SK-N-SH (cell line): ENCODE data around the gene HEMK1. TPM values are rescaled to one million over a fixed set of nuclear protein-coding genes. Genes with fewer than 3 reads are reported as not detected.

ENCODE experiments used
- CTCF ChIA-PET: fragments of 300-600, 350-600 bp; formaldehyde crosslinking; extraction: SDS; loops from one replicate; lab custom pipeline; 2021; lab: Yijun Ruan, JAX
- POLR2A ChIA-PET: fragments of 350-600 bp; sonication (Branson Sonifier 250); formaldehyde crosslinking; extraction: SDS; loops from one replicate; lab custom pipeline; 2020; ENCODE audit warnings: antibody characterized with exemption, inconsistent platforms; lab: Yijun Ruan, JAX
- DNase-seq: peaks from one replicate; pipeline ENCODE4 v3.0.0; 2012
- H2AFZ ChIP-seq: fragments of 200-600 bp; sonication (generic); 2 replicates; pipeline ENCODE4 v1.8.1; 2016; ENCODE audit warnings: antibody characterized with exemption, mild to moderate bottlenecking, low read depth
- H3F3A ChIP-seq: fragments of 200-600 bp; sonication (generic); replicated peaks from 2 replicates; pipeline ENCODE3; 2016; ENCODE audit warnings: antibody characterized with exemption, mild to moderate bottlenecking; ENCODE audit not compliant: insufficient read depth
- H3K27ac ChIP-seq, 2 experiments: fragments of 200-500 bp in 1 of 2; fragments of 200-600 bp in 1 of 2; sonication (Bioruptor generic) in 1 of 2; sonication (generic), shearing (Covaris generic) in 1 of 2; 2 replicates each; pipeline versions ENCODE4 v1.5.1 to v1.6.1; 2014 to 2016; ENCODE audit warnings: low read depth in 2 of 2, inconsistent platforms in 1 of 2, low read length in 1 of 2, mild to moderate bottlenecking in 1 of 2, mixed read lengths in 1 of 2
- H3K27me3 ChIP-seq: fragments of 200-600 bp; sonication (generic), shearing (Covaris generic); 2 replicates; pipeline ENCODE4 v1.6.1; 2016; ENCODE audit warnings: mixed run types; ENCODE audit not compliant: insufficient read depth
- H3K36me3 ChIP-seq, 2 experiments: fragments of 200-500 bp in 1 of 2; fragments of 200-600 bp in 1 of 2; sonication (Bioruptor generic) in 1 of 2; sonication (generic) in 1 of 2; replicated peaks in 1 of 2; 2 replicates each; pipeline versions ENCODE3 to v1.5.1; 2014 to 2016; ENCODE audit warnings: low read length in 1 of 2, mild to moderate bottlenecking in 1 of 2; ENCODE audit not compliant: insufficient read depth in 2 of 2, control insufficient read depth in 1 of 2
- H3K4me1 ChIP-seq, 2 experiments: fragments of 200-500 bp in 1 of 2; fragments of 200-600 bp in 1 of 2; sonication (Bioruptor generic) in 1 of 2; sonication (generic), shearing (Covaris generic) in 1 of 2; 2 replicates each; pipeline versions ENCODE4 v1.5.1 to v1.6.1; 2014 to 2016; ENCODE audit warnings: low read depth in 1 of 2, low read length in 1 of 2, mixed run types in 1 of 2; ENCODE audit not compliant: insufficient read depth in 2 of 2, control insufficient read depth in 1 of 2
- H3K4me2 ChIP-seq: fragments of 200-600 bp; sonication (generic), shearing (Covaris generic); 2 replicates; pipeline ENCODE4 v1.6.1; 2017; ENCODE audit warnings: mixed run types
- H3K4me3 ChIP-seq, 2 experiments: fragments of 200-500 bp in 1 of 2; fragments of 200-600 bp in 1 of 2; sonication (Bioruptor generic) in 1 of 2; sonication (generic), shearing (Covaris generic) in 1 of 2; 2 replicates each; pipeline versions ENCODE4 v1.5.1 to v1.8.1; 2014 to 2016; ENCODE audit warnings: low read depth in 2 of 2, inconsistent platforms in 1 of 2, low read length in 1 of 2, mild to moderate bottlenecking in 1 of 2, mixed read lengths in 1 of 2, moderate library complexity in 1 of 2
- H3K79me2 ChIP-seq: fragments of 200-600 bp; sonication (generic); 2 replicates; pipeline ENCODE4 v1.8.1; 2017; ENCODE audit warnings: mild to moderate bottlenecking; ENCODE audit not compliant: insufficient read depth
- H3K9ac ChIP-seq: fragments of 200-600 bp; sonication (generic); 2 replicates; pipeline ENCODE4 v1.6.1; 2017; ENCODE audit warnings: mixed run types
- H3K9me2 ChIP-seq: fragments of 200-600 bp; sonication (generic); 2 replicates; pipeline ENCODE4 v1.6.1; 2017; ENCODE audit warnings: mixed run types
- H3K9me3 ChIP-seq: fragments of 200-600 bp; sonication (generic); 2 replicates; pipeline ENCODE4 v1.6.1; 2017; ENCODE audit warnings: mixed run types, mild to moderate bottlenecking, moderate library complexity
- H4K20me1 ChIP-seq: fragments of 200-600 bp; sonication (generic); 2 replicates; pipeline ENCODE4 v1.6.1; 2017; ENCODE audit warnings: mild to moderate bottlenecking, mixed run types; ENCODE audit not compliant: insufficient read depth
- CHD2 ChIP-seq: fragments of 150-350 bp; IDR thresholded peaks from 2 replicates; pipeline ENCODE4 v1.6.1; 2018; ENCODE audit warnings: low read length; ENCODE audit not compliant: partially characterized antibody
- CTCF ChIP-seq: fragments of 200-600 bp; sonication (generic); IDR thresholded peaks from 2 replicates; pipeline ENCODE4 v1.6.1; 2017; ENCODE audit warnings: antibody characterized with exemption, mild to moderate bottlenecking, moderate library complexity
- EZH2phosphoT487 ChIP-seq: fragments of 200-600 bp; sonication (generic); IDR thresholded peaks from 2 replicates; pipeline ENCODE4 v1.6.1; 2017; ENCODE audit warnings: low read depth, mixed run types, mild to moderate bottlenecking, antibody characterized with exemption, moderate library complexity, borderline replicate concordance
- FOXJ3 ChIP-seq: sonication (generic); formaldehyde crosslinking; IDR thresholded peaks from 2 replicates; pipeline ENCODE4 v1.5.1; 2020; ENCODE audit warnings: mild to moderate bottlenecking, missing genetic modification reagents
- FOXM1 ChIP-seq: IDR thresholded peaks from 2 replicates; pipeline ENCODE4 v1.4.0; 2012; ENCODE audit warnings: low read depth, mild to moderate bottlenecking
- GABPA ChIP-seq: IDR thresholded peaks from 2 replicates; pipeline ENCODE4 v1.4.0; 2012; ENCODE audit warnings: low read depth, mild to moderate bottlenecking
- GATA2 ChIP-seq: sonication (generic); formaldehyde crosslinking; IDR thresholded peaks from 2 replicates; pipeline ENCODE4 v1.5.0; 2020; ENCODE audit warnings: mild to moderate bottlenecking, missing genetic modification reagents
- IRF3 ChIP-seq: fragments of 150-350 bp; IDR thresholded peaks from 2 replicates; pipeline ENCODE4 v1.6.1; 2016; ENCODE audit warnings: mild to moderate bottlenecking, low read depth, low read length
- MAX ChIP-seq: IDR thresholded peaks from 2 replicates; pipeline ENCODE4 v1.4.0; 2012; ENCODE audit warnings: low read depth
- MXI1 ChIP-seq: IDR thresholded peaks from 2 replicates; pipeline ENCODE4 v1.6.1; 2012; ENCODE audit warnings: mild to moderate bottlenecking, low read depth, low read length, improper control_type of control experiment
- NFIC ChIP-seq: IDR thresholded peaks from 2 replicates; pipeline ENCODE4 v1.4.0; 2012; ENCODE audit warnings: borderline replicate concordance
- RAD21 ChIP-seq: IDR thresholded peaks from 2 replicates; pipeline ENCODE4 v1.6.1; 2012; ENCODE audit warnings: mild to moderate bottlenecking, low read length
- RFX5 ChIP-seq: IDR thresholded peaks from 2 replicates; pipeline ENCODE4 v1.6.1; 2012; ENCODE audit warnings: mild to moderate bottlenecking, improper control_type of control experiment, low read length
- RXRA ChIP-seq: IDR thresholded peaks from 2 replicates; pipeline ENCODE4 v1.4.0; 2012; ENCODE audit warnings: low read depth, mild to moderate bottlenecking, borderline replicate concordance
- SIN3A ChIP-seq: IDR thresholded peaks from 2 replicates; pipeline ENCODE4 v1.6.1; 2012; ENCODE audit warnings: low read depth, mild to moderate bottlenecking, low read length, moderate library complexity, borderline replicate concordance
- SMC3 ChIP-seq: IDR thresholded peaks from 2 replicates; pipeline ENCODE4 v1.6.1; 2012; ENCODE audit warnings: low read depth, low read length, improper control_type of control experiment
- TAF1 ChIP-seq: IDR thresholded peaks from 2 replicates; pipeline ENCODE4 v1.6.1; 2012; ENCODE audit warnings: low read depth, mild to moderate bottlenecking, low read length, moderate library complexity, borderline replicate concordance
- USF2 ChIP-seq: fragments of 150-350 bp; IDR thresholded peaks from 2 replicates; pipeline ENCODE4 v1.6.1; 2017; ENCODE audit warnings: antibody characterized with exemption, low read length, low read depth, borderline replicate concordance
- YY1 ChIP-seq: IDR thresholded peaks from 2 replicates; pipeline ENCODE4 v1.4.0; 2012; ENCODE audit warnings: low read depth, mild to moderate bottlenecking
- ZBTB33 ChIP-seq: IDR thresholded peaks from 2 replicates; pipeline ENCODE4 v1.4.0; 2012; ENCODE audit warnings: low read depth, borderline replicate concordance
- WGBS: methylation state at CpG from one replicate; pipeline ENCODE4 v1.1.6; 2017; ENCODE audit warnings: low lambda C conversion rate; 5-methylcytosine and 5-hydroxymethylcytosine counted together
- polyA plus RNA-seq, 3 experiments: library from polyadenylated mRNA; depleted of rRNA; stranded (reverse); fragments of >200 nt; gene quantifications; 2 replicates each; pipeline ENCODE4 v1.2.3, GENCODE V29; 2012

Gene HEMK1
- polyA plus RNA-seq, 1 of the 3 experiments (the other 2 are of a cell fraction), result 15.4 TPM

GRCh38 chr3:50645378-50645777 is 76.1 kb downstream of the HEMK1 start:
- no peaks in the 10 kb centered on the region for H3F3A ChIP-seq
- ChIA-PET POLR2A (no interaction called here), CTCF (interaction anchor here (0.9 to 13.2 kb wide), 2 partner anchors 29 to 73 kb away, joined by 3 to 171 read pairs; partner anchors contain the start of gene MAPKAPK3)
- H3K36me3 ChIP-seq, result peaks cover 0 to 2% of the 10 kb centered on the region in 2 experiments
- no peaks in the 10 kb centered on the region for H4K20me1 ChIP-seq
- no peak overlapping the region for H2AFZ ChIP-seq
- H3K4me2 ChIP-seq, result no peak overlapping the region
- TF ChIP-seq CHD2, result no peak
- TF ChIP-seq RAD21, result no peak
- no peak for TF ChIP-seq ZBTB33
- TF ChIP-seq GABPA, result no peak
- no peak for TF ChIP-seq SIN3A
- TF ChIP-seq CTCF, result no peak
- no peak for TF ChIP-seq RFX5
- TF ChIP-seq MAX, result no peak
- no peak for TF ChIP-seq FOXJ3 (CRISPR knock-in tag)
- TF ChIP-seq NFIC, result no peak
- TF ChIP-seq IRF3, result no peak
- no peak for TF ChIP-seq FOXM1
- no peak for TF ChIP-seq EZH2phosphoT487
- no peak for TF ChIP-seq TAF1
- no peak for TF ChIP-seq GATA2 (CRISPR knock-in tag)
- TF ChIP-seq MXI1, result no peak
- TF ChIP-seq RXRA, result no peak
- TF ChIP-seq USF2, result no peak
- TF ChIP-seq SMC3, result no peak
- no peak for TF ChIP-seq YY1
- H3K9me3 ChIP-seq, result no peaks in the 10 kb centered on the region
- 100% methylated on average over 2 of the region's 2 CpGs for WGBS
- no peaks in the 10 kb centered on the region for H3K27me3 ChIP-seq
- H3K4me3 ChIP-seq, result no peak overlapping the region
- H3K79me2 ChIP-seq, result no peaks in the 10 kb centered on the region
- H3K9me2 ChIP-seq, result no peaks in the 10 kb centered on the region
- H3K27ac ChIP-seq, result no peak overlapping the region
- DNase-seq, result no peak
- no peak overlapping the region for H3K9ac ChIP-seq
- H3K4me1 ChIP-seq, result peaks cover 0 to 26% of the 10 kb centered on the region in 2 experiments; a peak in 1 of 4 replicates

Other genes with a start within 250 kb of the HEMK1 start
- 135 and 151 TPM in 2 replicates for gene HYAL2, start 246.8 kb upstream of the HEMK1 start, polyA plus RNA-seq (2012; rRNA removed)
- 58.7 and 79.3 TPM in 2 replicates for gene TUSC2, start 241.3 kb upstream of the HEMK1 start, polyA plus RNA-seq (2012; rRNA removed)
- 28.1 and 32.3 TPM in 2 replicates for gene RASSF1, start 228.7 kb upstream of the HEMK1 start, polyA plus RNA-seq (2012; rRNA removed)
- gene ZMYND10, start 223.8 kb upstream of the HEMK1 start, polyA plus RNA-seq (2012; rRNA removed), result 0.83 and 0.95 TPM in 2 replicates
- gene NPRL2, start 218.7 kb upstream of the HEMK1 start, polyA plus RNA-seq (2012; rRNA removed), result 43.6 and 56.2 TPM in 2 replicates
- 40.7 and 46.5 TPM in 2 replicates for gene CYB561D2, start 218.7 kb upstream of the HEMK1 start, polyA plus RNA-seq (2012; rRNA removed)
- 47.8 and 49.2 TPM in 2 replicates for gene TMEM115, start 210.0 kb upstream of the HEMK1 start, polyA plus RNA-seq (2012; rRNA removed)
- 1.1 and 2.8 TPM in 2 replicates for gene CACNA2D2, start 65.9 kb upstream of the HEMK1 start, polyA plus RNA-seq (2012; rRNA removed)
- gene C3orf18, start 1.8 kb upstream of the HEMK1 start, polyA plus RNA-seq (2012; rRNA removed), result 19.7 and 27.2 TPM in 2 replicates
- gene CISH, start 42.3 kb downstream of the HEMK1 start, polyA plus RNA-seq (2012; rRNA removed), result 2.0 and 2.6 TPM in 2 replicates
- gene MAPKAPK3, start 47.6 kb downstream of the HEMK1 start, polyA plus RNA-seq (2012; rRNA removed), result 29.4 and 35.6 TPM in 2 replicates
- gene DOCK3, start 105.4 kb downstream of the HEMK1 start, polyA plus RNA-seq (2012; rRNA removed), result 0.05 TPM in 2 replicates